Effector CD8-positive, alpha-beta T cell (primary cell): ENCODE results near the gene NRXN3.

Experiments
- DNase-seq: peaks from one replicate; lab custom pipeline; 2025; lab: John Stamatoyannopoulos, UW

Gene NRXN3

GRCh38 chr14:79475887-79476532 lies 1305.8 kb downstream of the NRXN3 start:
- DNase-seq = no peak

- no peak for DNase-seq
Observed at GRCh38 chr14:79476552-79476951, 1306.4 kb downstream of the NRXN3 start.

GRCh38 chr14:79480212-79480611 lies 1310.0 kb downstream of the NRXN3 start:
- DNase-seq = no peak

GRCh38 chr14:79482825-79483224 lies 1312.7 kb downstream of the NRXN3 start:
- DNase-seq = no peak

GRCh38 chr14:79483477-79484388 lies 1313.6 kb downstream of the NRXN3 start:
- DNase-seq = no peak

- no peak for DNase-seq
Observed at GRCh38 chr14:79487632-79488031, 1317.5 kb downstream of the NRXN3 start.

GRCh38 chr14:79491161-79491560 lies 1321.0 kb downstream of the NRXN3 start:
- no peak for DNase-seq

GRCh38 chr14:79493081-79493645 lies 1323.0 kb downstream of the NRXN3 start:
- DNase-seq = no peak

- DNase-seq = no peak
Observed at GRCh38 chr14:79496701-79497100, 1326.5 kb downstream of the NRXN3 start.

- DNase-seq = no peak
Observed at GRCh38 chr14:79500489-79500888, 1330.3 kb downstream of the NRXN3 start.

GRCh38 chr14:79502136-79502750 lies 1332.1 kb downstream of the NRXN3 start:
- DNase-seq = no peak

GRCh38 chr14:79502751-79503148 lies 1332.6 kb downstream of the NRXN3 start:
- no peak for DNase-seq

GRCh38 chr14:79510659-79511058 lies 1340.5 kb downstream of the NRXN3 start:
- no peak for DNase-seq

GRCh38 chr14:79511146-79511545 lies 1341.0 kb downstream of the NRXN3 start:
- DNase-seq = no peak

- DNase-seq = no peak
Observed at GRCh38 chr14:79513446-79513845, 1343.3 kb downstream of the NRXN3 start.

- DNase-seq = no peak
Observed at GRCh38 chr14:79514700-79515099, 1344.5 kb downstream of the NRXN3 start.

- no peak for DNase-seq
Observed at GRCh38 chr14:79515158-79515557, 1345.0 kb downstream of the NRXN3 start.

GRCh38 chr14:79516009-79516408 lies 1345.8 kb downstream of the NRXN3 start:
- no peak for DNase-seq

GRCh38 chr14:79525416-79525815 lies 1355.2 kb downstream of the NRXN3 start:
- DNase-seq = no peak

- DNase-seq = no peak
Observed at GRCh38 chr14:79528828-79529416, 1358.7 kb downstream of the NRXN3 start.

- no peak for DNase-seq
Observed at GRCh38 chr14:79530555-79530954, 1360.4 kb downstream of the NRXN3 start.

- DNase-seq = no peak
Observed at GRCh38 chr14:79534703-79535353, 1364.7 kb downstream of the NRXN3 start.
